Spinal cord (tissue), 10 donors: ENCODE measurements around the gene SRCIN1. TPM values are rescaled to one million over a fixed set of nuclear protein-coding genes. Genes with fewer than 3 reads are reported as not detected.
"Not testable (repeated sequence)": the region's sequence is repeated elsewhere in the genome, so short reads cannot be mapped to it uniquely, and the experiment has no call there.

Source experiments
- DNase-seq, 6 donors: peaks; one replicate each; pipeline versions ENCODE4 v3.0.0 to v3.0.0-alpha.2; 2013 to 2015; ENCODE audit warnings: low spot score in 6 of 6, low read depth in 4 of 6
- H3K27ac ChIP-seq: one replicate; pipeline ENCODE4 v1.5.1; 2013; ENCODE audit warnings: low read depth, low read length, control low read depth
- H3K27me3 ChIP-seq: one replicate; pipeline ENCODE4 v1.6.1; 2013; ENCODE audit warnings: low read length; ENCODE audit not compliant: control insufficient read depth, insufficient read depth
- H3K36me3 ChIP-seq: one replicate; pipeline ENCODE4 v1.6.1; 2013; ENCODE audit warnings: low read length; ENCODE audit not compliant: control insufficient read depth, insufficient read depth
- H3K4me1 ChIP-seq: one replicate; pipeline ENCODE4 v1.6.1; 2013; ENCODE audit warnings: low read length; ENCODE audit not compliant: control insufficient read depth, insufficient read depth
- H3K4me3 ChIP-seq: one replicate; pipeline ENCODE4 v1.5.1; 2013; ENCODE audit warnings: low read depth, low read length, control low read depth
- H3K9me3 ChIP-seq: one replicate; pipeline ENCODE4 v1.6.1; 2013; ENCODE audit warnings: low read length; ENCODE audit not compliant: control insufficient read depth, insufficient read depth
- WGBS: methylation state at CpG from one replicate; pipeline ENCODE4 v1.1.5; 2013; ENCODE audit warnings: missing lambda C conversion rate; ENCODE audit not compliant: insufficient coverage; 5-methylcytosine and 5-hydroxymethylcytosine counted together
- polyA plus RNA-seq, 2 donors: library from polyadenylated mRNA; unstranded; fragments of 120-200 nt; gene quantifications; one replicate each; pipeline ENCODE4 v1.2.1, GENCODE V29; 2013; ENCODE audit not compliant: insufficient read length in 2 of 2
- total RNA-seq, 2 donors: library from RNA; depleted of rRNA in 1 of 2; stranded (reverse); fragments of 120-200 nt in 1 of 2; fragments of >200 nt in 1 of 2; gene quantifications; one replicate each; pipeline versions ENCODE4 v1.2.3 to v1.2.4, GENCODE V29; 2013 to 2014
- donor health status: healthy.

The SRCIN1 gene
- total and polyA plus RNA-seq, 4 donors: 16.0 to 79.4 (median 44.1) TPM

DNA sequence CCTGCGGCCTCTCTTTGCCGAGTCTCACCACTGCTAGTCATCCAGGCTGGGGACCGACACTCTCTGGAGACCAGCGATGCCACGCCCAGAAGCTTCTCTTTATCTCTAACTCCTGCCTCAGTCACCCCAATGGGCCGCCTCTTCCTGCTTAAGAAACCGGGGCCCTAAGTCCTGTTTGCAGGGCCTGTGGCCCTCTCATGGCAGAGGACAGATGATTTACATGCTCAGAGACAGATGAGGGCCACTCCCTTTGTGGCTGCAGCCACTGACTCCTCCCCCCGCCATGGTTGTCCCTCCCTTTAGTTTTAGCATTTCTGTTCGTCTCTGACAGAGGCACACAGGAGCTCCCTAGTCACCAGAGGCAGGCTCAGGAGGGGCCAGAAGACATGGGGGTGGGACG, 106.5 kb downstream of the SRCIN1 start:
- H3K27ac ChIP-seq, H3K4me1 ChIP-seq, H3K4me3 ChIP-seq, H3K27me3 ChIP-seq, H3K9me3 ChIP-seq, DNase-seq: not testable (repeated sequence)
- 75% methylated on average over 6 of the region's 10 CpGs for WGBS
- H3K36me3 ChIP-seq: peaks cover 54% of the 10 kb centered on the region

- Histone ChIP-seq H3K9me3 (no peaks in the 10 kb centered on the region), H3K27me3 (no peaks in the 10 kb centered on the region), H3K36me3 (peaks cover 57% of the 10 kb centered on the region), H3K27ac (no peak overlapping the region), H3K4me3 (no peak overlapping the region), H3K4me1 (no peaks in the 10 kb centered on the region)
- DNase-seq: no peak
- 95% methylated on average over 11 of the region's 14 CpGs for whole genome bisulfite sequencing
These were observed 107.4 kb downstream of the SRCIN1 start for GRCh38 chr17:38498353-38498752.

- peaks cover 57% of the 10 kb centered on the region for H3K36me3 ChIP-seq
- not testable (repeated sequence) for H3K9me3 ChIP-seq, H3K27me3 ChIP-seq, H3K4me1 ChIP-seq, DNase-seq, H3K4me3 ChIP-seq, H3K27ac ChIP-seq
- 90% methylated on average over 5 of the region's 10 CpGs for WGBS
These were observed 108.1 kb downstream of the SRCIN1 start for GRCh38 chr17:38497656-38498055.

GRCh38 chr17:38494152-38494551, 111.6 kb downstream of the SRCIN1 start:
- not testable (repeated sequence) for H3K4me1 ChIP-seq, H3K27ac ChIP-seq, DNase-seq, H3K9me3 ChIP-seq, H3K4me3 ChIP-seq, H3K27me3 ChIP-seq
- peaks cover 69% of the 10 kb centered on the region for H3K36me3 ChIP-seq
- 100% methylated on average over 1 of the region's 16 CpGs for WGBS

DNA sequence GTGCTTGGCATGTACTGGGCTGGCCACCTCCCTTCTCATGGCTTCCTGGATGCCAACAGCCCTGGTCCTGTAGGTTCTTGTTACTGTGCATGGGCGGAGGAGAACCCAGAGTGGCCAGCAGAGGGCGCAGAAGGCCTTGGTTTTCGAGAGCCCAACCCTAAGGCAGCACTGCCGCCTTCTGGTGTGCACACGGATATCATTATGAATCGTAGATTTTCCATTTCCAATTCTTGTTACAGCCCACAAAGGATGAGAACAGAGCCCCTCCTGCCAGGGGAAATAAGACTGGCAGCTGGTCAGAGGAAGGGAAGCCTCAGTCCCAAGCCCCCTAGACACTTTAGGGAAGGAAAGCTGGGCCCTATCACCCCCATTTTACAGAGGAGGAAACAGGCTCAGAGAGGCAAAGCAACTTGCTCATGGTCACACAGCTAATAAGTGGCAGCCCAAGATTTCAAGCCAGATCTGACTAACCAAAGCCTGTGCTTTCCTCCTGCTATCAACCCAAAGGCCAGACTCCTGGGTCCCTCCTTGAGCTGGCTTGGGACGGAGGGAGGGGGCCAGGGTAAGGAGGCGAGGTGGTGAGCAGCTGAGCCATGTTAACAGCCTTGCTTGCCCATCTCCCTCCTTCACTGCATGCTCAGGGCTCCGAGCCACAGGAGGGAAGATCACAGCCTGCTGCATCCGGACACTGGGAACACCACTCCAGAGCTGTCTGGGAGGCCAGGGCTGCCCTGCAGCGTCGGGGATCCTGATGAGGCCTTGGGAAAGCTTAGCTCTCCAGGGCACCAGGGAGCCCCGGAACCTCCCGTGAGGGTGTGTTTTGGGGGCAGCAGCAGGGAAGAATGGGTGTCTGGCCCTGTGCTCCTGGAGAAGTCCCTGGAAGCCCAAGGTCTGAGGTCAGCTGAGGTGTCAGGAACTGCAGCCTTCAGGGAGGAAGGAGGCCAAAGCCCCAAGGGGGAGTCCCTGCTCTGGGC, 113.4 kb downstream of the SRCIN1 start:
- H3K4me3 ChIP-seq, H3K9me3 ChIP-seq, H3K27ac ChIP-seq, H3K4me1 ChIP-seq, H3K27me3 ChIP-seq: not testable (repeated sequence)
- peak in 5 of 6 donors; percentile 66 to 95 (median 78) for DNase-seq
- peaks cover 53% of the 10 kb centered on the region for H3K36me3 ChIP-seq
- WGBS: 79% methylated on average over 6 of the region's 14 CpGs

GRCh38 chr17:38491346-38492066, 114.2 kb downstream of the SRCIN1 start:
- not testable (repeated sequence) for H3K27ac ChIP-seq

GRCh38 chr17:38489774-38490173, 116.0 kb downstream of the SRCIN1 start:
- not testable (repeated sequence) for H3K27me3 ChIP-seq, H3K27ac ChIP-seq, H3K4me1 ChIP-seq, H3K9me3 ChIP-seq, H3K4me3 ChIP-seq
- 79% methylated on average over 16 of the region's 17 CpGs for WGBS
- DNase-seq: peak in 1 of 6 donors; percentile 43
- peaks cover 57% of the 10 kb centered on the region for H3K36me3 ChIP-seq

More at GRCh38 chr17:38491346-38492066, 114.2 kb downstream of the SRCIN1 start:
- DNase-seq, H3K4me3 ChIP-seq, H3K9me3 ChIP-seq, H3K27me3 ChIP-seq, H3K4me1 ChIP-seq: not testable (repeated sequence)
- WGBS: 90% methylated on average over 19 of the region's 19 CpGs
- peaks cover 53% of the 10 kb centered on the region for H3K36me3 ChIP-seq

GRCh38 chr17:38485681-38486298, 120.0 kb downstream of the SRCIN1 start:
- H3K27me3 ChIP-seq, H3K9me3 ChIP-seq, DNase-seq, H3K4me3 ChIP-seq, H3K27ac ChIP-seq: not testable (repeated sequence)
- WGBS: 69% methylated on average over 6 of the region's 13 CpGs
- Histone ChIP-seq H3K4me1 (peaks cover 22% of the 10 kb centered on the region), H3K36me3 (peaks cover 47% of the 10 kb centered on the region)

- peaks cover 47% of the 10 kb centered on the region for H3K36me3 ChIP-seq
- no peaks in the 10 kb centered on the region for H3K9me3 ChIP-seq
- H3K4me1 ChIP-seq: peaks cover 22% of the 10 kb centered on the region
- WGBS: 51% methylated on average over 2 of the region's 2 CpGs
- H3K4me3 ChIP-seq: no peak overlapping the region
- no peaks in the 10 kb centered on the region for H3K27me3 ChIP-seq
- no peak overlapping the region for H3K27ac ChIP-seq
- no peak for DNase-seq
These were observed 120.6 kb downstream of the SRCIN1 start for GRCh38 chr17:38485146-38485468.
